Stimulated activated CD4-positive, alpha-beta T cell treated with anti-CD3 and anti-CD28 coated beads, Interleukin-2, amount 100 ng/mL, for 48 hours (primary cell): Measurements from ENCODE around the gene DEPDC5.

ENCODE experiments used
- DNase-seq, 2 donors: peaks; one replicate each; pipeline ENCODE4 v3.0.0-alpha.2; 2020

Gene DEPDC5

DNA sequence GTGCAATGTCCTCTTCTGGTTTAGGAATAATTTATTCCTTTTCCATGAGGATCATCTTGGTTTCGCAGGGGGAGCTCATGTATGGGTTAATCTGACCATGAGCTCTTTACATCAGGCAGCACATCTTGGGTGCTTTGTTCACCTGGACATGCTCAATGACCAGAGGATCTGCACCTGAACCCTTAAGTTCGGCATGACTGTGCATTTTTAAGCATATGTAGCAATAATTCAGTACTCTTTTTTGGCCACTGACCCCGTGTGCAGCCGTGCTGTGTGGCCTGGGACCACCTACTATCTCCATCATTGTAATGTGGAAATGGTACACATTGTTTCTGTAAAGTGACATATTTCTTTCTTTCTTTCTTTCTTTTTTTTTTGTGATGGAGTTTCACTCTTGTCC, 62.9 kb downstream of the DEPDC5 start:
- no peak for DNase-seq

DNA sequence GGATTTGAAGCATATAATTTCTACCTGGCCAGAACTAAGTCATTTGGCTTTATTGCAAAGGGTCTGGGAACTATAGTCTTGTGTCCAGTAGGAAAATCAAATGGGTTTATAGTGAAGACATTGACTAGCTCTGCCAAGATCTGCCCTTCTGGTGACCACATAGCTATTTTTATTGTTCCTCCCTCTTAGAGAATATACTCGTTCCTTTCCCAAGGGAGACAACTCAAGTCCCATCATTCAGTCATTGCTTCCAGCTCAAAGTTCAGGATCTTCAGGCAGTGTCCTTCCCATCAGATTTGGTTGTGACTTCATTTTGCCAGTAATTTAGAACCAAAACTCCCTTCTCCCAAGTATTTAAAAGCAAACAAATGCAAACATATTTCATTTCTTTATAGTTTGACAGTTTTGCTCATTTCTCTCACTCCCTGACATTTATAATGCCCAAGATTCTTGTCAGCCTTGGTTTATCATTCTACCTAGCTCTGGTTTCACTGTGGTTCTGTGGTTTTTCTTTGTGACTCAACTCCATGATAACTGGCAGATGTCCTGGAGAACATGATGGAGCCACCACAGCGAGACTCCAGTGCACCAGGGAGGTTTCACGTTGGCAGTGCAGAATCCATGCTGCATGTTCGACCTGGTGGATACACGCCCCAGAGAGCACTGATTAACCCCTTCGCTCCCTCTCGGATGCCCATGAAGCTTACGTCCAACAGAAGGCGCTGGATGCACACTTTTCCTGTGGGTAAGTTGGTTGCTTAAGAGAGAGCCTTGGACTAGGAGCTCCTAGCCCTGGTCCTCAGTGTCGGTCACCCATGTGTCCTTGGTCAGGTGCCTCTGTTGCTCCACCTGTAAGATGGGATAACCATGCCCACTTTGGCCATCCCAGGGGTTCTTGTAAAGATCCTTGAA, 64.9 kb downstream of the DEPDC5 start:
- DNase-seq: peak in 1 of 2 donors; percentile 17

DNA sequence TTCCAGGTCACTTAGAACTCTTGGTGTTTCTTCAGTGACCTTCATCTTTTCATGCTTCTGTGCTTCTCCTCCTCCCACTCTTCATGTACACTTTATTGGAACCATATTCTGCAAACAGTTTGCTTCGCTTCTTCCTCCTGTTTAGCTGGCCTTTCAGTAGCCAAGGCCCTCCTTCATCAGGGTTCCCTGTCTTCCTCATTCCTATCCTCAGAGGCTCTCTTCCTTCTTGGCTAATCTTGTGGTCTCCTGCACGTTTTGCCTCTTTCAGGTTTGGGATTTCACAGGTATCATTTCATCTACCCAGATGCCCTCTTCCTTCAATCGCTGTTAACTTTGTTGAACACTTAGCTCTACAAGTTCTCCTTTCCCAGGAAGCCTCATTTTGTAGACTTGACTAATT, 66.8 kb downstream of the DEPDC5 start:
- no peak for DNase-seq

DNA sequence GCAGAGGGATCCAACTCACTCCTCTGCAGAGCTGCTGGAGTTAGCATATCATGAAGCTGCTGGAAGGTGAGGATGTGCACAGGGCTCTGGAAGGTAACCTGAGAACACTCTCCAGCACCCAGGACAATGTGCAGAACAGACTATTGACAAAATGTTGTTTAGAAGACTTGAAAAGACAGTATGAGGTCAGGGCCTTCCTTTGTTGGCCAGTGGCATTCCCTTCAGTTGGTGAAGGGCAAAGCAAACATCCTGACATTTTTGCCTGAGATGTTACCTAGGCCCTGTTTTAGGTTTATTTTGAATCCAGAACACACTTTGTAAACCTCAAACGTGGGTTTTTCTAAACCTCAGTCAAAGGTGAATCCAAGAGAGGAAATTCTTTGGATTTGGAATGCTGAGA, 67.8 kb downstream of the DEPDC5 start:
- DNase-seq: no peak

DNA sequence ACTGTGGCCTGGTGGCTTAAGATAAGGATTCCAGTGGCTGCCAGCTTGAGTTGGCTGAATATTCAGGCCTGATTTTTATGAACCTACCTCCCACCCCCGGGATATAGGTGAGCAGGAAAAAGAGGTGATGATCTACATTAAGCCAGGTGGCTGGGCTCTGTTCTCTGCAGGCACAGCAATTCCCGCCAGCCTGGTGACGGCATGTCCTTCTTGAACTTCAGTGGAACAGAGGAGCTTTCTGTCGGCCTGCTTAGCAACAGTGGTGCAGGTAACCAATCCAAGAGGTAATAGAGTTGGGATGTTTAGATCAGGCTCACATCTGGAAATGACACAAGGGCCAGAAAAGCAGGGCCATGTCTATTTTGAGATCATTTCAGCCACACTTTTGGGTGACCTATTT, 68.7 kb downstream of the DEPDC5 start:
- DNase-seq: no peak

DNA sequence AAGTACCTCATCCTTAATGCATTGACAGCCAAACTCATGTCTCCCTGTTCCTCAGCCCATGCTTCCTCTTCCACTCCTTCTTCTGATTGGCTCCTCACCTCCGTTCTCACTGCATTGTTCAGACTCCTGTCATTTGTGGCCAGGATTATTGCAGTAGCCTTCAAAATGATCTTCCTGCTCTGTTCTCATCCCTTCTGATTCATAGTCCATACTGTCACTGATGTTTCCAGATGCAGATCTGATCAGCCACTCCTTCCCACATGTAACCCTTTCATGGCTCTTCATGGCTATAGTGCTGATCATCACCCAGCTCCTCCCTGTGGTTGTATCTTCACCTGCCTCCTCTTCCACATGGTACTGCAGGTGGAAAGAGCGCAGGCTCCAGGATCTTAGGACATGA, 71.7 kb downstream of the DEPDC5 start:
- no peak for DNase-seq

DNA sequence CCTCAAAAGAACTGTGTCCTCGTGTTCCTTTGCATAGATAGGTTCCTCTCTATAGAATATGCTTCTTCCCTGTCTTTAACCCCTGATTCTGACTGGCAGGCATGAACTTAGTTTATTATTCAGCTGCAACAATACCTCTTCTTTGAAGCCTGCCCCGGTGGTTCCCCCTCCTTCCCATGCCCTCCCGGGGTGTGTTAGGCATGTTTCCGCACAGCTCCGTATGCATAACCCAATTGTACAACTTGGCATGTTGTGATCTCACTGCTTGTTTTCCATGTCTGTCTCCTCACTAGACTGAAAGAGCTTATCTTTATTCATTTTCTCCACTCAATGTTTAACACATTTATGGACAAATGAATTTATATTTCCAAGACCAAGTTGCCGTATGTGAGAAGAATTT, 72.6 kb downstream of the DEPDC5 start:
- DNase-seq: no peak

DNA sequence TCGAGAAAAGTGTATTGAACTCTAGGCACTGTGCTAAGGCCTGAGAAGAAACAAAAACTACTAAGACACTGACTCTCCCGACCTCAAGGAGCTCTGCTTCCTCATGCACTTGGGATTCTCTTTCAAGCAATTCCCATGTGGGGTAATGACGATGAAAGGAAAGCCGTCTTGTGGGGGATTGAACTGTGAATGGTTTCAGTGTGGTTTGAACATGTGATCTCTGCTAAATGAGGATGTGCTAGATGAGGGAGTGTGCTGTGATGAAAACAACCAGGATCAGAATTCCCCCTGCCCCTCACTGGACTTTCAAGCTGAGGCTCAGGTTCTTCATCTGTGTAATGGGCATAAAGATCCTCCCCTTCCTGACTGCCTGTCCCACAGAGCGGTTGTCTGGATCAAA, 74.9 kb downstream of the DEPDC5 start:
- DNase-seq: no peak

DNA sequence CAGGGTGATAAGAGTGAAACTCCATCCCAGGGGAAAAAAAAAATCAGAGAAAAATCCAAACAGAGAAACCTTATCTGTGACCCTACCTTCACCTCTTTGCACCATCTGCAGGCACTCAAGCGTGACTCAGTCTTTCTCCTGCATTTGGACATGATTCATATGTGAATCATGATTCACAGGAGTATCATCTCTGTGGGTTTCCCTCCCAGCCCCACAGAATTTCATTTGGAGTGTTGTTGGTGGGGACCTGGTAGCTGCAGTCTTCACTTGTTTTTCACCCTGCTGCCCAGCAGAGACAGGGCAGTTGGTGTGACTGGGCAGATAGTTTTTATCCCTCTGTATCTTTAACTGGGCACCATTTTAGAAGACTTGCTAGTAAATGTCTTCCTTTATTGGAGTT, 75.7 kb downstream of the DEPDC5 start:
- peak; percentile 40 to 47 for DNase-seq

DNA sequence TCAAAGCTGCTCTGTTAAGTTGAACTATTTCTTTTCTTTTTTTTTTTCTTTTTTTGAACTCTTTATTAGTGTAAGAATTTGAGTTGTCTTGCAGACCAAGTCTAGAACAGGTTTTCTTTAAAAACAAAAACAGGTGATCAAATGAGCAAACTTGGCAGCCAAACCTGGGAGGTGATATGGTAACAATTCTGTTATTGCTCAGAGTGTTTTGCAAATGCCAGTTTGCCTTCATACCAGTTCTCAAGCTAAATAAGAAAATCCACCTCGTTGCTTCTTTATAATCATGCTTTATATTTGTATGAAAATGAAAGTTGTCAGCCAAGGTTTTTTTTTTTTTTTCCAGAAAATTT, 76.9 kb downstream of the DEPDC5 start:
- DNase-seq: no peak

DNA sequence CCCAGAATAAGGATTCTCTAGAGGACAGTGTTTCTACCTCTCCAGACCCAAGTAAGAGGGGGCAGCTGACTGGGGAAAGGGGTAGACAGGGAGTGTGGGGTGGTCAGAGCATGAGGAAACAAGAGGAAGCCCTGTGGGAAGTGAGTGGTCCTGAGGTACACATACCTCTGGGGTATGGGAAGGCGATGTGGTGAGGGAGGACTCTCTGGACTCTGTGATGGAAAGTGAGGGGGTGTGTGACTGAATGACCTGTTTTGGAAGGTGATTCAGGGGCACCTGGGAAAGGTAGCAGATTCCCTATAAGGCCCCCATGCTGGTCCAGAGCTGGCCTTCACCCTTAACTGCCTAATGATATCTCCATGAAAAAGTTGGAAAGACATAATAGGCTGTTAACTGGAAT, 80.1 kb downstream of the DEPDC5 start:
- no peak for DNase-seq

DNA sequence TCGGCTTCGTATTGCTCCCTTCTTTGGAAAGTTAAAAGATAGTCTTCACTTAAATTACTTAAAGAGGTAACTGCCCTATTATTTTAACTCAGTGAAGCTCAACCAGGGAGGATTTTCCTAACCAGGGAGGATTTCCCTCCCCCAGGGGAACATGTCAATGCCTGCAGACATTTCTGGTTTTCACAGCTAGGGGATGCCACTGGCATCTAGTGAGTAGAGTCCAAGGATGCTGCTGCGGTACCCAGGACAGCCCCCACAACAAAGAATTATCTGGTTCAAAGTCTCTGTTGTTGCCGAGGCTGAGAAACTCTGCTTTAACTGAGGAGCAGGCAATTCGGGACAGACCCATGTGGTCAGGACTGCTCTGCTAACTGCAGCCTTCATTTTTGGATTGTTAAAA, 82.2 kb downstream of the DEPDC5 start:
- DNase-seq: no peak

DNA sequence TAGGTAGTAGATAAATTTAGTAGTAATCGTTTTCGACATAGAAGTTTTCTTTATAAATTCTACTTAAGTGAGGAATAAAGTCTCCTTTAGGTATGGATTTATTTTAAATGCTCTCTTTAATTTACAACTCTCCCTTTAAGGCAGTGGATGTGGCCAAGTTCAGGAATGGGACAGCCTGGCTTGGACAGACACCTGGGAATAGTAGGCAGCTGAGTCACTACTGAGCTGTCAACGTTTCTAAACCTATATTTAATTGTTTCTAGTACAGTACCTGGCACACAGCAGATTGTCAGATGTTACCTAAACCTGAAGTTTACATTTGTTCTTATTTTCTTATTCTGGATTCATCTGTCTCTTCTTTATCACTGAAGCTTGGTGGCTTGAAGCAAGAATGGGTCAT, 85.1 kb downstream of the DEPDC5 start:
- DNase-seq: no peak

DNA sequence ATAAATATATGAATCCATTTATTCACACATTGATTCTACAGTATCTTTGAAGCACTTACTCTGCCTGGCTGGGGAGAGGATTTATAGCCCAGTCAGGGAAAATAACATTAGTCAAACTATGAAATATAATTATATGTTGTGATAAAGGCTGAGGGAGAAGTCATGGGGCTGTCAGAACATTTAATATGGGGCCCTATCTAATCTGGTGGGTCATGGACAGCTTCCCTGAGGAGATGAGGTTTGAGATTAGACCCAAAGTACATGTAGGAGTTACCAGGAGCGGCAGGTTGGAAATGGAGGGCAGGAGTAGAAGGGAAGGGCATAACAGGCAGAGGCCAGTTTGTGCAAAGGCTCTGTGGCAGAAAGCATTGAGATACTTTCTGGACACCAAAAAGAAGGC, 86.2 kb downstream of the DEPDC5 start:
- no peak for DNase-seq

DNA sequence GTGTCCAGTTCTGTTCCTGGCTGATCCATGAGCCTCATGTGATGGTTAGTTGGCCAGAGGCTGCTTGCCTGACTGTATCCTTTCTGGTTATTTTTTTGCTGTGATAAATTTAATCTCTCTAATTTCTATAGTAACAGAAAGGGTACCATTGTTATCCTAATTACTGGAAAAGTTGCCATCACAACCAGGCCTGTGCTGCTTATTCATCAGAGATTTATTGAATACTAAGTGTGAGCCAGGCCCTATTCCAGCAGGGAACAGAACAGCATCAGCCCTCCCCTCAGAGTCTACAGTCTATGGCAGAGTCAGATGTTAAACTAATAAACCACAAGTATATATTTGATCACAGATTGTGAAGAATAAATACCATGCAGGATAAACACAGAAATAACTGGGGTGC, 86.8 kb downstream of the DEPDC5 start:
- no peak for DNase-seq

DNA sequence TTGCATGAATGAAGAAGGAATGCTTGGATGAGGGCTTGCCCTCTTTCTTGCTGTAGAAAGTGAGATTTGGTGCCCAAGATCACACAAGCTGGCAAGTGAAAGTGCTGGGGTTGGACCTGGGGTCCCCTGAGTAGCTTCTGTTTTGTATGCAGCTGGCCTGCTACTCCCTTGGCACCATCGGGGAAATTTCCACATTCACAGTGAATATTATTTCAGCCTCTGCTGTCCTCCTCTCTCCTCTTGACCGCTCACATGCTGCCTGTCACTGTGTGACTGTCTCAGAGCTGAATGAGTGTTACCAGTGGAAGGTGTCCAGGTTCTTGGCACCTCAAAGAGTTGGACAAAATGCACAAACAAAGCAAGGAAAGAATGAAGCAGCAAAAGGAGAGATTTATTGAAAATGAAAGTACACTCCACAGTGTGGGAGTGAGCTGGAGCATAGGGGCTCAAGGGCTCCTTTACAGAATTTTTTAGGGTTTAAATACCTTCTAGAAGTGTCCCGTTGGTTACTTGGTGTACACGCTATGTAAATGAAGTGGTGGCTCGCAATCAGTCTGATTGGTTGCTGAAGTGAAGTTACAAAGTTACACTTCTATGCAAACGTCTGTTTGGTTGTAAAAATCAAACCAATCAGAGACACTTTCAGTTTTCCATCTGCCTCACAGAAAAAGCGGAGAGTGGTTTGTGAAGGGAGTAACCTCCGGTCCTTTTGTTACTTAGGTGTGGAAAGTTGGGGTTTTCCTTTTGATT, 87.4 kb downstream of the DEPDC5 start:
- no peak for DNase-seq

DNA sequence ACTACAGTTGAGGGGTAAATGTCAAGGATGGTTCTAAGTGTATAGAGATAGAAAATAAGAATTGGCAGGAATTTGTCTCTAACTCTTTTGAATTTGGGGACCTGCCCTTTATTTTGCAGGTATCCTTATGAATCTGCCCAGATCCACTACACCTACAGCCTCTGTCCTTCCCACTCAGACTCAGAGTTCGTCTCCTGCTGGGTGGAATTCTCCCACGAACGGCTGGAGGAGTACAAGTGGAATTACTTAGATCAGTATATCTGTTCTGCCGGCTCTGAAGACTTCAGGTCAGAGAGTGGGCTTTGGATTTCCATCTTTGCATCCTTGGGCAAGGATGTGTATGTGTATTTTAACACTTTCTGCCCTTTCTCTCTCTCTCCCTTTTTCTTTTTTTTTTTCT, 89.7 kb downstream of the DEPDC5 start:
- DNase-seq: no peak

DNA sequence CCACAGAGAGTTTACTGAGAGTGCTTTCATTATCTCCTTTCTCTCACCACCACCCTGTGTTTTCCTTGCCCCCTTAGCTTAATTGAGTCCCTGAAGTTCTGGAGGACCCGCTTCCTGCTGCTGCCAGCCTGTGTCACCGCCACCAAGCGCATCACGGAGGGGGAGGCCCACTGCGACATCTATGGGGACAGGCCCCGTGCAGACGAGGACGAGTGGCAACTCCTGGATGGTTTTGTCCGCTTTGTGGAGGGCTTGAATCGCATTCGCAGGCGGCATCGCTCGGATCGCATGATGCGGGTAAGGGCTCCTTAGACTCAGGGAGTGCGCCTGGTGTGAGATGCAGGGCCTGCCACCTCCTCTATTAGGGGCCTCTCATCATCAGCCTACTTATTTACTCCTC, 91.1 kb downstream of the DEPDC5 start:
- no peak for DNase-seq

DNA sequence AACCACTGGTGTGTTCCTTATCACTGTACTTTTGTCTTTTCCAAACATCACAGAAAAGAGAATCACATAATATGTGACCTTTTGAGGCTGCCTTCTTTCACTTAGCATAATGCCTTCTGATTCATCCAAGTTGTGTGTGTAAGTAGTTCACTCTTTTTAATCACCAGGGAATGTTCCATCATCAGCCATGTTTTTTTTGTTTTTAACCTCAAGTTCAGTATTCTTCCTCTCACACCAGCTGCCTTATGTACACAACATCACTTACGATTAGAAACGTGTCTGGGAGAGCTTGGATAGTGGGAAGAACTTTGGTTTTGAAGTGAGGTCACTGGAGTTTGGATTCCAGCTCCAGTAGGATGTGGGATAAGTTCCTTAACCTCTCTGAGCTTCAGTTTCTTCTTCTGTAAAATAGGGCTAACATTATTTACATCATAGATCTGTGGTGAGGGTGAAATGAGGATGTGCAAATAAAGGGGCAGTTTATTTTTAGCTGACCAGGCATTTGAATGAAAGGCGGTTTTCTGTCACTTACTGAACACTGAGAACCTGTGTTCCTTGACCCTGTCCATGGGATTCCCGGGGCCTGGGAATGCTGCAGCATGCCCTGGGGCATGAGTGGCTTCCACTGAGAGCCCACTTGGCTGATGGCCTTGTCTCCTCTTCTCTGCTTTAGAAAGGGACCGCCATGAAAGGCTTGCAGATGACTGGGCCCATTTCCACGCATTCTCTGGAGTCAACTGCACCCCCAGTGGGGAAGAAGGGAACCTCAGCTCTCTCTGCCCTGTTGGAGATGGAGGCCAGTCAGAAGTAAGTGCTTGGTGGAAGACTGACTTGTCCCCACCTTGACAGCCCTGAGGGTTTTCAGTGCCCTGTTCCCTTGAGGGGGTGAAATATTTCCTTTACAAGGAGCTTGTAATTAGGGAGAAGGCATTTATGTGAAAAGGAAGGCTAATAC, 92.6 kb downstream of the DEPDC5 start:
- no peak for DNase-seq

DNA sequence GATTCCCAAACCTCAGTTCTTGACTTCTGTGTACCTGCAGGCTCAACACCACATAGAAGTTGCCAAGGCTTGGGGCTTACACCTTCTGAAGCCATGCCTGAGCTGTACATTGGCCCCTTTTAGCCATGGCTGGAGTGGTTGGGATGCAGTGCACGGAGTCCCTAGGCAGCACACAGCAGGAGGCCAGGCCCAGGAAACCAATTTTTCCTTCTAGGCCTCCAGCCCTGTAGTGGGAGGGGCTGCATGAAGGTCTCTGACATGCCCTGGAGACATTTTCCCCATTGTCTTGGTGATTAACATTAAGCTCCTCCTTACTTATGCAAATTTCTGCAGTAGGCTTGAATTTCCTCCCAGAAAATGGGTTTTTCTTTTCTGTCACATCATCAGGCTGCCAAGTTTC, 94.6 kb downstream of the DEPDC5 start:
- DNase-seq: no peak

DNA sequence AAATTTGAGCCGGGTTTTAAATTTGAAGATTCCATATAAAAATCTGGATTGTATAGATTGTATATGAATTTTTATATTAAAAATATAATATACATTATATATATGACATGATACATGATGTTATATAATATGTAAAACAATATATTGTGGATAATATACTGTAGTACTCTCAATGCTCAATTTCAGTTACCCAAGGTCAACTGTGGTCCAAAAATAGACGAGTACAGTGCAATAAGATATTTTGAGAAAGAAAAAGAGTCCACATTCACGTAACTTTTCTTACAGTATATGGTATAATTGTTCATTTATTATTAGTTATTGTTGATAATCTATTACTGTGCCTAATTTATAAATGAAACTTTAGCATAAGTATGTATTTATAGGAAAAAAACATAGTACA, 96.3 kb downstream of the DEPDC5 start:
- no peak for DNase-seq

DNA sequence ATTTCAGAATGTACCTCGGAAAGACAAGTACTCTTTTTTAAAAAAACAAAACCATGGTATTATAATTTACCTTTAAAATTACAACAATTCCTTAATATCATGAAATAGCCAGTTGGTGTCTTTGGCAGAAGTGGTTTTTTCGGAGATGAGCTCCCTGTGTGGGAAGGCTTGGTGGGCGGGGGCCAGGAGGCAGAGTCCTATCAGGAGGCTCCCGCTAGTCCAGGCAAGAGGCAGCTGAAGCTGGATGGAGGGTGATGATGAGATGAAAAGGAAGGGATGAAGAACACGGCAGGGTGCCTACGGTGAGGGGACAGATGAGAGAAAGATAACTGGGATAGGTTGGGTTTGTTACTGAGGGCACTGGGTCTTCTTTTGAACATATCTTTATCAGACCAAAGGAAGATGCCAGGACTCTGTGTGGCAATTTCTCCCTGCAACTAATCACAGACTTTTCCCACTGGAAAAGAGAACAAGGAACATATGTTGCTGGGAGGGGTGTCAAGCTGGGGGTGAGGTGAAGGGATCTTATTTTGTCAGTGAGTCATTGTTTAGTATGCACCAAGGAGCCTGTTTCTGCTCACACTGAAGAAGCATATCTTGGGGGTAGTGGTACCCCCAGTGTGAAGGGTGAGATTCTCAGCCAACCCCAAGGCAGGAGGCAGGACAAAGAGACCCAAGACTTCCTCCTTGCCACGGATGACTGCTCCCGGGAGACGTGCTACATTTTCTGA, 99.0 kb downstream of the DEPDC5 start:
- no peak for DNase-seq
